K562 (cell line): Measurements from ENCODE around the gene CTDSPL. TPM values are rescaled to one million over a fixed set of nuclear protein-coding genes. Genes with fewer than 3 reads are reported as not detected.

Source experiments
- CCNT2 ChIP-seq: IDR thresholded peaks from 2 replicates; pipeline ENCODE4 v1.6.1; 2011; ENCODE audit warnings: borderline replicate concordance, low read depth, mild to moderate bottlenecking, moderate library complexity, mixed read lengths, low read length; ENCODE audit not compliant: insufficient read length; ENCODE audit errors: extremely low read depth
- EZH2 ChIP-seq: IDR thresholded peaks from 2 replicates; pipeline ENCODE4 v1.6.1; 2012; ENCODE audit warnings: low read depth, mild to moderate bottlenecking, inconsistent platforms, low read length, borderline replicate concordance
- KLF1 ChIP-seq: fragments of 450-650 bp; IDR thresholded peaks from 2 replicates; pipeline ENCODE4 v1.6.1; 2016; ENCODE audit warnings: missing genetic modification characterization, missing compliant biosample characterization
- NBN ChIP-seq: fragments of 450-650 bp; IDR thresholded peaks from 2 replicates; pipeline ENCODE4 v1.6.1; 2016; ENCODE audit warnings: low read depth, mild to moderate bottlenecking
- NCOR1 ChIP-seq: fragments of 450-650 bp; IDR thresholded peaks from 2 replicates; pipeline ENCODE4 v1.6.1; 2016; ENCODE audit warnings: mild to moderate bottlenecking, moderate library complexity
- PTRF ChIP-seq: fragments of 450-650 bp; IDR thresholded peaks from 2 replicates; pipeline ENCODE4 v1.6.1; 2016; ENCODE audit warnings: mild to moderate bottlenecking, missing genetic modification characterization, missing compliant biosample characterization
- THRB ChIP-seq: fragments of 450-650 bp; formaldehyde crosslinking; conservative IDR thresholded peaks from 2 replicates; pipeline ENCODE4 v1.4.0; 2022; ENCODE audit warnings: mild to moderate bottlenecking, missing genetic modification characterization
- USF1 ChIP-seq: sonication (generic); formaldehyde crosslinking; IDR thresholded peaks from 2 replicates; pipeline ENCODE4 v1.9.0; 2022; ENCODE audit warnings: mild to moderate bottlenecking, missing genetic modification reagents
- VEZF1 ChIP-seq: fragments of 200-800 bp; sonication (Bioruptor generic); IDR thresholded peaks from 2 replicates; pipeline ENCODE4 v1.6.1; 2017; ENCODE audit warnings: missing genetic modification characterization, missing compliant biosample characterization
- ZC3H4 ChIP-seq: sonication (generic); formaldehyde crosslinking; IDR thresholded peaks from 2 replicates; pipeline ENCODE4 v1.9.0; 2021; ENCODE audit warnings: missing genetic modification reagents, borderline replicate concordance
- ZNF696 ChIP-seq: fragments of 250-450 bp; sonication (Bioruptor Pico); conservative IDR thresholded peaks from 2 replicates; pipeline ENCODE4 v1.4.0; 2020; ENCODE audit warnings: mild to moderate bottlenecking, moderate library complexity
- ZNF707 ChIP-seq: fragments of 250-450 bp; sonication (Bioruptor Pico); conservative IDR thresholded peaks from 2 replicates; pipeline ENCODE4 v1.8.0; 2022; ENCODE audit warnings: inconsistent platforms, mild to moderate bottlenecking, moderate library complexity
- polyA plus RNA-seq, 8 experiments: library from polyadenylated mRNA; depleted of rRNA in 4 of 8; stranded (reverse) in 5 of 8; unstranded in 3 of 8; fragments of >200 nt; fragmentation: Nextera tagmentation in 2 of 8; fragmentation: Illumina TruSeq in 1 of 8; extraction: Ambion mirVana in 2 of 8; extraction: Trizol in 1 of 8; gene quantifications; 2 replicates each; pipeline versions ENCODE4 v1.2.1 to v1.2.3, GENCODE V29; 2011 to 2014; ENCODE audit warnings: inconsistent platforms in 1 of 8, missing spikeins in 1 of 8
- total RNA-seq, 7 experiments: library from RNA; depleted of rRNA in 6 of 7; stranded (reverse); fragments of >200 nt in 6 of 7; fragmentation: Illumina TruSeq in 2 of 7; extraction: Trizol in 2 of 7; gene quantifications; 2 replicates each; pipeline versions ENCODE4 v1.2.1 to v1.2.3, GENCODE V29; 2011 to 2021; ENCODE audit warnings: low replicate concordance in 1 of 7

Gene CTDSPL
- total and polyA plus RNA-seq, 9 of the 15 experiments (the other 6 are each of a cell fraction or from before 2014, with no cell fraction given), result 5.1 to 19.3 (median 11.3) TPM

- TF ChIP-seq VEZF1 (CRISPR knock-in tag) (no peak), PTRF (tag) (no peak), ZNF696 (CRISPR knock-in tag) (no peak), NCOR1 (no peak), NBN (no peak), KLF1 (tag) (no peak), THRB (CRISPR knock-in tag) (no peak), ZNF707 (CRISPR knock-in tag) (no peak), EZH2 (no peak), CCNT2 (no peak), ZC3H4 (no peak), USF1 (CRISPR knock-in tag) (peak; percentile 9; the same call in 1 of the 2 replicates)
These were observed 139.9 kb downstream of the CTDSPL start (continued) for GRCh38 chr3:38001456-38002081.
